GM12878 (cell line): Measurements from ENCODE around the gene POLR3K. TPM values are rescaled to one million over a fixed set of nuclear protein-coding genes. Genes with fewer than 3 reads are reported as not detected.

Experiments used
- ATAC-seq: fragments of 200-7000 bp; cut with Tn5 transposase; 3 replicates; pipeline ENCODE4 v1.9.1; 2020; ENCODE audit warnings: mild to moderate bottlenecking, moderate library complexity
- BruUV-seq: library from RNA; stranded (reverse); fragments of 400-500 nt; replicated peaks from 2 replicates; lab custom pipeline; 2021; lab: Mats Ljungman, UMichigan
- CTCF ChIA-PET: fragments of 300-600 bp; sonication (Branson Sonifier 250); formaldehyde crosslinking; extraction: SDS; loops from one replicate; lab custom pipeline; 2021; ENCODE audit warnings: inconsistent platforms; lab: Yijun Ruan, JAX
- POLR2A ChIA-PET: fragments of 350-600 bp; formaldehyde crosslinking; extraction: SDS; loops from one replicate; lab custom pipeline; 2021; ENCODE audit warnings: inconsistent platforms; lab: Charles Lee
- RAD21 ChIA-PET: fragments of 300-600 bp; sonication (Branson Sonifier 250); formaldehyde crosslinking; loops from one replicate; lab custom pipeline; 2023; ENCODE audit warnings: antibody characterized with exemption; ENCODE audit not compliant: unreplicated experiment; lab: Charles Lee
- SMC1A ChIA-PET: fragments of 300-600 bp; sonication (Branson Sonifier 250); formaldehyde crosslinking; loops from one replicate; lab custom pipeline; 2023; ENCODE audit not compliant: unreplicated experiment, uncharacterized antibody; lab: Charles Lee
- DNase-seq: peaks from one replicate; pipeline ENCODE4 v3.0.0-alpha.2; 2011; ENCODE audit warnings: low read depth, low spot score
- FAIRE-seq: peaks from 3 replicates; lab custom pipeline; 2011; peaks lifted over from hg19 to GRCh38; lab: Jason Lieb, UNC
- H2AFZ ChIP-seq: 2 replicates; pipeline ENCODE4 v1.6.0; 2011; ENCODE audit warnings: low read depth, low read length, control low read depth; ENCODE audit not compliant: control insufficient read depth
- H3K27ac ChIP-seq: 2 replicates; pipeline ENCODE4 v1.5.1; 2011; ENCODE audit warnings: control low read depth; ENCODE audit not compliant: control insufficient read depth, insufficient read depth
- H3K27me3 ChIP-seq, 2 experiments: replicated peaks in 1 of 2; 2 replicates each; pipeline versions ENCODE4 v1.6.0 to v1.6.1; 2011; ENCODE audit warnings: low read length in 1 of 2; ENCODE audit not compliant: control insufficient read depth in 2 of 2, insufficient read depth in 2 of 2
- H3K36me3 ChIP-seq, 2 experiments: 2 replicates each; pipeline ENCODE4 v1.5.1; 2011; ENCODE audit warnings: low read length in 1 of 2; ENCODE audit not compliant: control insufficient read depth in 2 of 2, insufficient read depth in 2 of 2
- H3K4me1 ChIP-seq: 2 replicates; pipeline ENCODE4 v1.6.1; 2011; ENCODE audit warnings: mild to moderate bottlenecking, low read length, moderate library complexity, mixed read lengths; ENCODE audit not compliant: control insufficient read depth, insufficient read depth
- H3K4me2 ChIP-seq: 2 replicates; pipeline ENCODE4 v1.6.0; 2011; ENCODE audit warnings: control low read depth; ENCODE audit not compliant: control insufficient read depth, insufficient read depth
- H3K4me3 ChIP-seq: fragments of 200-600 bp; sonication (generic); 2 replicates; pipeline ENCODE4 v1.5.1; 2016
- H3K79me2 ChIP-seq: 2 replicates; pipeline ENCODE4 v1.6.0; 2011; ENCODE audit warnings: low read length; ENCODE audit not compliant: control insufficient read depth, insufficient read depth
- H3K9ac ChIP-seq: 2 replicates; pipeline ENCODE4 v1.8.0; 2011; ENCODE audit warnings: low read length, control low read depth, mixed read lengths; ENCODE audit not compliant: control insufficient read depth, insufficient read depth
- H3K9me3 ChIP-seq: replicated peaks from 3 replicates; pipeline ENCODE4 v1.5.1; 2011; ENCODE audit warnings: mild to moderate bottlenecking, low read length; ENCODE audit not compliant: control insufficient read depth, insufficient read depth
- H4K20me1 ChIP-seq: 2 replicates; pipeline ENCODE4 v1.6.0; 2011; ENCODE audit not compliant: control insufficient read depth, insufficient read depth
- CHD1 ChIP-seq: IDR thresholded peaks from 2 replicates; pipeline ENCODE4 v1.6.1; 2012; ENCODE audit warnings: low read depth, low read length, improper control_type of control experiment
- CHD4 ChIP-seq: fragments of 200-600 bp; sonication (generic); IDR thresholded peaks from 2 replicates; pipeline ENCODE4 v1.6.1; 2016; ENCODE audit warnings: mild to moderate bottlenecking
- HCFC1 ChIP-seq: fragments of 150-350 bp; IDR thresholded peaks from 2 replicates; pipeline ENCODE4 v1.6.1; 2014; ENCODE audit warnings: low read length
- HDAC6 ChIP-seq: fragments of 200-600 bp; sonication (generic); IDR thresholded peaks from one replicate; pipeline ENCODE4 v1.8.0; 2017; ENCODE audit warnings: antibody characterized with exemption; ENCODE audit not compliant: unreplicated experiment
- PAX8 ChIP-seq: fragments of 450-650 bp; IDR thresholded peaks from 2 replicates; pipeline ENCODE4 v1.6.1; 2017; ENCODE audit warnings: mild to moderate bottlenecking, moderate library complexity
- RELA ChIP-seq: fragments of 450-650 bp; IDR thresholded peaks from 2 replicates; pipeline ENCODE4 v1.8.0; 2014; ENCODE audit warnings: borderline replicate concordance; ENCODE audit not compliant: partially characterized antibody
- SKIL ChIP-seq: fragments of 450-650 bp; IDR thresholded peaks from 2 replicates; pipeline ENCODE4 v1.6.1; 2017; ENCODE audit warnings: mild to moderate bottlenecking, low read depth, inconsistent platforms; ENCODE audit not compliant: poor library complexity, severe bottlenecking
- TARDBP ChIP-seq: IDR thresholded peaks from 2 replicates; pipeline ENCODE4 v1.6.1; 2016; ENCODE audit warnings: borderline replicate concordance
- YBX1 ChIP-seq: fragments of 450-650 bp; IDR thresholded peaks from 2 replicates; pipeline ENCODE4 v1.6.1; 2016; ENCODE audit warnings: antibody characterized with exemption
- ZNF217 ChIP-seq: fragments of 450-650 bp; IDR thresholded peaks from 2 replicates; pipeline ENCODE4 v1.6.1; 2017; ENCODE audit warnings: antibody characterized with exemption, mild to moderate bottlenecking
- WGBS: methylation state at CpG from one replicate; pipeline ENCODE4 v1.1.6; 2016; ENCODE audit warnings: low lambda C conversion rate; ENCODE audit not compliant: insufficient replicate concordance, insufficient coverage; ENCODE audit errors: missing lambda C conversion rate; 5-methylcytosine and 5-hydroxymethylcytosine counted together
- in situ Hi-C: fragments of 300-500 bp; cut with MboI; formaldehyde crosslinking; loops from 9 replicates; pipeline ENCODE4 v1.14.3; 2018; ENCODE audit warnings: mixed read lengths
- intact Hi-C: fragments of 100-400 bp; cut with micrococcal nuclease; formaldehyde crosslinking; loops from one replicate; pipeline ENCODE4 v1.14.2; 2022; ENCODE audit not compliant: unreplicated experiment
- polyA plus RNA-seq, 11 experiments: library from polyadenylated mRNA; depleted of rRNA in 4 of 11; unstranded in 6 of 11; stranded (reverse) in 5 of 11; fragments of >200 nt; fragmentation: Nextera tagmentation in 4 of 11; fragmentation: Illumina TruSeq in 1 of 11; extraction: Ambion mirVana in 4 of 11; extraction: Trizol in 1 of 11; gene quantifications; 1 replicate in 1 of 11; 2 replicates in 10 of 11; pipeline versions ENCODE4 v1.2.1 to v1.2.3, GENCODE V29; 2011 to 2016; ENCODE audit warnings: inconsistent platforms in 2 of 11, missing spikeins in 2 of 11, low read depth in 1 of 11
- total RNA-seq, 4 experiments: library from RNA; depleted of rRNA in 3 of 4; stranded (reverse); fragments of >200 nt in 3 of 4; fragmentation: Illumina TruSeq in 1 of 4; extraction: Trizol in 1 of 4; gene quantifications; 2 replicates each; pipeline versions ENCODE4 v1.2.1 to v1.2.3, GENCODE V29; 2013 to 2021
- TF ChIP-seq, protein P1 (sequence below): fragments of 450-650 bp; IDR thresholded peaks from 2 replicates; pipeline ENCODE4 v1.6.1; 2017; ENCODE audit warnings: low read depth, mild to moderate bottlenecking, moderate library complexity
- TF ChIP-seq, protein P2 (sequence below): fragments of 450-650 bp; IDR thresholded peaks from 2 replicates; pipeline ENCODE4 v1.6.1; 2016; ENCODE audit warnings: mild to moderate bottlenecking
- TF ChIP-seq, protein P3 (sequence below): IDR thresholded peaks from 2 replicates; pipeline ENCODE4 v1.6.1; 2012; ENCODE audit warnings: low read depth, low read length, improper control_type of control experiment

The POLR3K gene
- total and polyA plus RNA-seq, 10 of the 15 experiments (the other 5 are each of a cell fraction or from before 2014, with no cell fraction given) = 25.3 to 222 (median 64.0) TPM

GRCh38 chr16:67884-68789 is 14.7 kb upstream of the POLR3K start:
- Histone ChIP-seq H3K79me2 (no peaks in the 10 kb centered on the region), H3K4me1 (no peaks in the 10 kb centered on the region), H3K27me3 (peaks cover 0 to 12% of the 10 kb centered on the region in 2 experiments; a peak in 3 of 4 replicates), H3K27ac (no peak overlapping the region), H3K4me3 (no peak overlapping the region), H4K20me1 (no peaks in the 10 kb centered on the region), H3K4me2 (no peak overlapping the region), H3K9me3 (no peaks in the 10 kb centered on the region), H3K9ac (no peak overlapping the region), H2AFZ (no peak overlapping the region), H3K36me3 (no peaks in the 10 kb centered on the region)
- DNase-seq (no peak), ATAC-seq (no peak), FAIRE-seq (no peak)
- no TSS peak for BruUV-seq
- ChIA-PET SMC1A (interaction anchor here (6.4 kb wide), 1 partner anchor 27 kb away, joined by 77 read pairs; no protein-coding TSS in a partner anchor), RAD21 (interaction anchor here (6.5 kb wide), 1 partner anchor 28 kb away, joined by 132 read pairs; no protein-coding TSS in a partner anchor), POLR2A (interaction anchor here (2.7 kb wide), 1 partner anchor 28 kb away, joined by 18 read pairs; no protein-coding TSS in a partner anchor), CTCF (interaction anchor here (5.8 to 14.2 kb wide), 3 partner anchors 10 to 37 kb away, joined by 36 to 319 read pairs (median 52); partner anchors contain the start of gene MPG)
- intact Hi-C loops = no loop called here
- 44% methylated on average over 25 of the region's 27 CpGs for WGBS
- in situ Hi-C loops = no loop called here
- no peak for TF ChIP-seq TARDBP
- TF ChIP-seq HDAC6 = no peak
- no peak for TF ChIP-seq YBX1
- no peak for TF ChIP-seq ZNF217
- no peak for TF ChIP-seq RELA
- TF ChIP-seq, protein P1, sequence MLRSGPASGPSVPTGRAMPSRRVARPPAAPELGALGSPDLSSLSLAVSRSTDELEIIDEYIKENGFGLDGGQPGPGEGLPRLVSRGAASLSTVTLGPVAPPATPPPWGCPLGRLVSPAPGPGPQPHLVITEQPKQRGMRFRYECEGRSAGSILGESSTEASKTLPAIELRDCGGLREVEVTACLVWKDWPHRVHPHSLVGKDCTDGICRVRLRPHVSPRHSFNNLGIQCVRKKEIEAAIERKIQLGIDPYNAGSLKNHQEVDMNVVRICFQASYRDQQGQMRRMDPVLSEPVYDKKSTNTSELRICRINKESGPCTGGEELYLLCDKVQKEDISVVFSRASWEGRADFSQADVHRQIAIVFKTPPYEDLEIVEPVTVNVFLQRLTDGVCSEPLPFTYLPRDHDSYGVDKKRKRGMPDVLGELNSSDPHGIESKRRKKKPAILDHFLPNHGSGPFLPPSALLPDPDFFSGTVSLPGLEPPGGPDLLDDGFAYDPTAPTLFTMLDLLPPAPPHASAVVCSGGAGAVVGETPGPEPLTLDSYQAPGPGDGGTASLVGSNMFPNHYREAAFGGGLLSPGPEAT = no peak
- TF ChIP-seq CHD4 = no peak
- no peak for TF ChIP-seq SKIL
- TF ChIP-seq, protein P2, sequence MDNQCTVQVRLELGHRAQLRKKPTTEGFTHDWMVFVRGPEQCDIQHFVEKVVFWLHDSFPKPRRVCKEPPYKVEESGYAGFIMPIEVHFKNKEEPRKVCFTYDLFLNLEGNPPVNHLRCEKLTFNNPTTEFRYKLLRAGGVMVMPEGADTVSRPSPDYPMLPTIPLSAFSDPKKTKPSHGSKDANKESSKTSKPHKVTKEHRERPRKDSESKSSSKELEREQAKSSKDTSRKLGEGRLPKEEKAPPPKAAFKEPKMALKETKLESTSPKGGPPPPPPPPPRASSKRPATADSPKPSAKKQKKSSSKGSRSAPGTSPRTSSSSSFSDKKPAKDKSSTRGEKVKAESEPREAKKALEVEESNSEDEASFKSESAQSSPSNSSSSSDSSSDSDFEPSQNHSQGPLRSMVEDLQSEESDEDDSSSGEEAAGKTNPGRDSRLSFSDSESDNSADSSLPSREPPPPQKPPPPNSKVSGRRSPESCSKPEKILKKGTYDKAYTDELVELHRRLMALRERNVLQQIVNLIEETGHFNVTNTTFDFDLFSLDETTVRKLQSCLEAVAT = no peak
- TF ChIP-seq CHD1 = no peak
- TF ChIP-seq, protein P3, sequence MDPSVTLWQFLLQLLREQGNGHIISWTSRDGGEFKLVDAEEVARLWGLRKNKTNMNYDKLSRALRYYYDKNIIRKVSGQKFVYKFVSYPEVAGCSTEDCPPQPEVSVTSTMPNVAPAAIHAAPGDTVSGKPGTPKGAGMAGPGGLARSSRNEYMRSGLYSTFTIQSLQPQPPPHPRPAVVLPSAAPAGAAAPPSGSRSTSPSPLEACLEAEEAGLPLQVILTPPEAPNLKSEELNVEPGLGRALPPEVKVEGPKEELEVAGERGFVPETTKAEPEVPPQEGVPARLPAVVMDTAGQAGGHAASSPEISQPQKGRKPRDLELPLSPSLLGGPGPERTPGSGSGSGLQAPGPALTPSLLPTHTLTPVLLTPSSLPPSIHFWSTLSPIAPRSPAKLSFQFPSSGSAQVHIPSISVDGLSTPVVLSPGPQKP = no peak
- no peak for TF ChIP-seq HCFC1
- no peak for TF ChIP-seq PAX8
